Measurements from ENCODE around the gene SLX9.

- TF ChIP-seq CTCF (IDR thresholded peaks at IDR 0.05) (no peak), POLR2A (IDR thresholded peaks at IDR 0.05) (no peak), POLR2AphosphoS5 (IDR thresholded peaks at IDR 0.05) (no peak), EP300 (IDR thresholded peaks at IDR 0.05; ENCODE audit: low read depth) (no peak)
These were observed 24.6 kb downstream of the SLX9 start for GRCh38 chr21:44964381-44964780.

All from transverse colon (tissue), 4 donors.